ENCODE results near the gene CDCP2.

CDCP2 gene

DNA sequence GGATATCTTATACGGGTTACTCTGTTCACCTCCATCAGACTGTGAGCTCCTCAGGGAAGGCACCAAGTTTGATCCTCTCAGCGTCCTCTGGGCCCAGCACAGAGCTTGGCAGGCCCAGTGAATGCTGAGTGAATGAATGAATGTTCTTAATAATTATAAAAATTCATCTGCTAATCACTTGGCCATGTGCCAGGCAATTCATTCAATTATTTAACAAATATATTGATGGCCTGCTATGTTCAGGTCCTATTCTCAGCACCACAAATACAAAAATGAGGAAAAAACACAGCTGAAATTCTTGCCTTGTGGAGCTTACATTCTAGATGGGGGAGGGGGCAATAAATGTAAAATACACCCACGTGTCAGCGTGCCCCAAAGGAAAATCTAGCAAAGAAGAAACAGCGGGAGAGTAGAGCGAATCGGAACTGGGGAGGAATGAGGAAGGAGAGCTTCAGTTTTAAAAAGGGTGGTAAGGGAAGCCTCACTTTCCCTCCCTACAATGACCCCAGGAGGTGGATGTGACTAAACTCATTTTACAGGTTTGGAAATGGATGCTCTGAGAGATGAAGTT, 15.8 kb downstream of the CDCP2 start:
- no peak for DNase-seq (ENCODE audit: low read depth)

GRCh38 chr1:54136269-54136896, 16.4 kb downstream of the CDCP2 start:
- no peak for DNase-seq (ENCODE audit: low read depth)

GRCh38 chr1:54135436-54136120, 17.2 kb downstream of the CDCP2 start:
- no peak for DNase-seq (ENCODE audit: low read depth)

GRCh38 chr1:54134295-54134694, 18.5 kb downstream of the CDCP2 start:
- DNase-seq (ENCODE audit: low read depth), result no peak

DNA sequence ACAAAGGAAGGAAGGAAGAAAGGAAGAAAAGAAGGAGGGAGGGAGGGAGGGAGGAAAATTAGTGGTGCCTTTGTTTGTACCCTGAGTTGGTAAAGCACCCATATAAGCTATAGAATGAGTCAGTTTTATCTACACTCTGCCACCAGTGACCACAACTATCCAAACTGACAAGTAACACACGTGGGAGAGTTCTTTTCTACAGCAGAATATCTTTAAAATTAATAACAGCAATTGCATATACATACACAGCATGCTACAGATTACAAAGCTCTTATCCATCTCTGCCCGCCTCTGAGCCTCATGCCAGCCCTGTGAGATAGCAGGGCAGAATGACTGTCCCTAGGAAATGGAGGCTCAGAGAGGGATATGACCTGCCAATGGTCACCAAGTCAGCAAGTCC, 20.3 kb downstream of the CDCP2 start:
- DNase-seq (ENCODE audit: low read depth), result no peak

DNA sequence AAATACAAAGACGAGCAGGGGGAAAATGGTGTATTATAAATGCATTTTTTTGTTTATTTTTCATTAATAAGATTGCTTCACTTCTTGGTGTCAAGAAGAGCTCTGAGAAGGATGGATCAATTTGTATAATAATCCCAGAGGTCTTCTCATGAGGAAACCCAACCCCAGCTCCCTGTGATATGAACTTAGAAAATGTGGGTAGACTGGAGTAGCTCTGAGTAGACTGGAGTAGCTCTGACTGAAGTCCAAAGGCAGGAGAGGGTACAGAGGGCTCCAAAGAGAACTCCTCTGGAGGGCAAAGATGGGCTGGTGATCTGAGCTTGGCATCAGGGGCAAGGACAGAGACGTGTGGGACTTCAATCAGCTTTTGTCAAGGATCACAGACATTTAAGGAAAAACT, 21.4 kb downstream of the CDCP2 start:
- no peak for DNase-seq (ENCODE audit: low read depth)

GRCh38 chr1:54129858-54130257, 22.9 kb downstream of the CDCP2 start:
- DNase-seq (ENCODE audit: low read depth), result no peak

DNA sequence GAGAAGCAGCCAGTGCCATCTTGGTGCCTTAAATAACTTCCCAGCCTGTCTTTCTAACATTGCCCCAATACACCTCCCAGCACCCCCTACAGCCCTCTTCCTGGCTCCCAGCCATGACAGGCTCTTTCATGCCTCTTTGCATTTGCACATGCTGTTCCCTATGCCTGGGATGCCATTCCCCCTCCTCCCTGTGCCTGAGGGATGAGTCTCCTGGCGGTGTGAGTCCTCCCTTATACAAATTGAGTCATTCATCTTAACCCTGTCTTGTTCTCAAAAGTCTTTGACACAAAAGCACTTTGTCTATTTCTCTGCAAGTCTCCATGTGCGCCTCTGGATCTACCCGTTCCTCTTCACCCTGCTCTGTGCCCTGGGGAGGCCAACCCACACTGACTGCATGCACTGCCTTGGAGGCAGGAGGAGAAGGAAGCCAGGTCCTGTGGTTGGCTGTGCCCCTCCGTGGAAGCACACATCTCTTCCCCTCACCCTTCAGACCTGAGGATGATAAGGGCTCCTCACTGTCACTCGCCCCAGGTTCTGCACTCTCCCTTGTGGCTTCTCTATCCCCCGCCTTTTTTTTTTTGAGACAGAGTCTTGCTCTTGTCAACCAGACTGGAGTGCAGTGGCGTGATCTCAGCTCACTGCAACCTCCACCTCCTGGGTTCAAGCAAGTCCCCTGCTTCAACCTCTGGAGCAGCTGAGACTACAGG, 25.1 kb downstream of the CDCP2 start:
- no peak for DNase-seq (ENCODE audit: low read depth)

- no peak for DNase-seq (ENCODE audit: low read depth)
Observed at GRCh38 chr1:54126271-54126815, 26.5 kb downstream of the CDCP2 start.

GRCh38 chr1:54125386-54126070, 27.3 kb downstream of the CDCP2 start:
- no peak for DNase-seq (ENCODE audit: low read depth)

GRCh38 chr1:54124906-54125305, 27.9 kb downstream of the CDCP2 start:
- no peak for DNase-seq (ENCODE audit: low read depth)

DNA sequence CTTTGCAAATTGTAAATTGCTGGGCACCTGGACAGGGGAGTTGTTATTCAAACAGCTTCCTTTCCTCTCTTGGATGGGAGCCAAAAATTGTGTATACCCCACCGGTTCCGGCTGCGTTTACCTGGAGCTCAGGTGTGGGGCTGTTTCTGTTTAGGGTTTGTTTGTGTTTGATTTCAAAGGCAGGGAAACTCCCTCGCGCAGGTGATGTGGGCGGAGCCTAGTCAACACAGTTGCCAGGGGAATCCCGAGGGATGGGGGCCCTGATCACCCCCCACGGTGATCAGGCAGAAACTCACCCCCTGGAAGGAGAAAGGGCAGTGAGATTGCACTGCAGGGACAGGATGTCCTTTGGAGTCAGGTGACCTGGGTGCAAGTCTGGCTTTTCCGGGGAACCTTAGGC, 28.3 kb downstream of the CDCP2 start:
- no peak for DNase-seq (ENCODE audit: low read depth)

DNA sequence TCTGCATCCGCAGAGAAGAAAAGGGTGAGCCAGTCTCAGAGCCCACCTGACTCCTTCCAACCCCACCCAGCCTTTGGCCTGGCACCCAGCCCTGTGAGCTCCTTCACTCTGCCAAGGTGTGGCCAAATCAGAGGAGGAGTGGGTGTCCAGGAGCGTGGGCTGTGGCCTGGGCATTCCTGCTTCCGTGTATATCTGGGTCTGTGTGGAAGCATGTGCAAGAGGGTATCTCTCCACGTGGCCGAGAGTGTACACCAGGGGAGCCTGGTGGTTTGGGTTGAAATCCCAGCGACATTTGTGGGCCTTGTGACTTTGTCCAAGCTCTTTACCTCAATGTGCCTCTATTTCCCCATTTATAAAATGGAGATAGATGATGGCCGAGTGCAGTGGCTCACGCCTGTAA, 29.8 kb downstream of the CDCP2 start:
- no peak for DNase-seq (ENCODE audit: low read depth)

- no peak for DNase-seq (ENCODE audit: low read depth)
Observed at GRCh38 chr1:54122135-54122751, 30.6 kb downstream of the CDCP2 start.

DNA sequence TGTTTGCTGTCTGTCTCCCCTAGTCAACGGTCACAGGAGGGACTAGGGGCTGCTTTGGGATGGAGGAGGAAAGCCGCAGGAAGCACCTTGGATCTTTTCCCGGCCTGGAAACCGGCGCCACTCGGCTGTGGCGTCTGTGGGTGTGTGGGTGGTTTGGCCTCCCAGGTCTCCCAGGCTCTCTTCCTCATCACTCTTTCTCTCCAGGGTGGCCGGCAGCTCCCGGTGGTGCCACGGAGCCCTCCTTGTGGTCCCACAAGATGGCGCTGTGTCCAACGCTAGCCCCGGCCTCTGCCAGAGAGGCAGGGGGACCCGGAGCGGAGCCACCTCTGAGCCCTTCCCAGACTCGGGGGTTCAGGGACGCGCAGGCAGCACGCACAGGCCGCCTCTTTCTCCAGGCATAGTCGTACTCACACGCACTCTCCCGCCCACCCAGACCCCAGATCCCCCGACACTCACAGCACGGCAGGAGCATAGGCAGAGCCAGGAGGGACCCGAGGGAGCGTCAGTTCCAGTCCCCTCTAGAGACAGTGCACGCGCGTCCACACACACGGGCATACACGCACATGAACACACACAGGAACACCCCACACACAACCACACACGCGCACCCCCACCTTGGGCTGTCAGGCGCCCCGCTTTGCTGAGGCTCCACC, 31.2 kb downstream of the CDCP2 start:
- DNase-seq (ENCODE audit: low read depth), result no peak

DNA sequence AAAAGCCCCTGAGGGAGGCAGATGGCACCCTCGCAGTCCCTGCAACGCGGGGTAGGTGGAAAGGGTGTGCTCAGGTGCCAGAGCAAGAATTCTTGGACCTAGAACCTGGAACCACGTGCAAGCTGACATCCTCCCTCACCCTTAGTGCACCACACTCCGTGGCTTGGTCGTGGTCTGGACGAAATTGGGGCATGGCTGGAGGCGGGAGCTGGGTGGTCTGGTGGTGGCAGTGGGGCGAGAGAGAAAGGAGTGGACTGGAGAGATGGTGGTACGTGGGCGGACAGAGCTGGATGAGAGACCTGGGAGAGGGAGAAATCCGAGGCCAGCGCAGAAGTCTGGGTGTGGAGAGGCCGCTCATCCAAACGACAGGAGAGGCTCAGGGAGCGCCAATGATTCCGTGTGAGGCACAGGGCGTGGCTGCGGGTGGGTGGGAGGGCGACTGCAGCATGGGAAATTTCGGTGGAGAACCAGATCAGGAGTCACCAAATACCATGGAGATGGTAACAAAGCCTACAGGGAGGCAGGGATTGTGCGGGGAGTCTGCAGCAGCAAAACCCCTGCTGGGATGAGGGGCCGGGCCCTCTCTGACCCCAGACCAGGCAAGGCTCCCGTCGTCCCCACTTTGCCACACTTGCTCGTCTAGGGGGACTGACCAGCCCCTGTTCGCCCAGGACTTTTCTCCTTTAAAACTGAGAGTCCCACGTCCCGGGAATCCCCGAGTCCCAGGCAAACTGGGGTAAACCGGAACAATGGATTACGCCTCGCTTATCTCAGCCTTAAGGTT, 31.9 kb downstream of the CDCP2 start:
- no peak for DNase-seq (ENCODE audit: low read depth)

DNA sequence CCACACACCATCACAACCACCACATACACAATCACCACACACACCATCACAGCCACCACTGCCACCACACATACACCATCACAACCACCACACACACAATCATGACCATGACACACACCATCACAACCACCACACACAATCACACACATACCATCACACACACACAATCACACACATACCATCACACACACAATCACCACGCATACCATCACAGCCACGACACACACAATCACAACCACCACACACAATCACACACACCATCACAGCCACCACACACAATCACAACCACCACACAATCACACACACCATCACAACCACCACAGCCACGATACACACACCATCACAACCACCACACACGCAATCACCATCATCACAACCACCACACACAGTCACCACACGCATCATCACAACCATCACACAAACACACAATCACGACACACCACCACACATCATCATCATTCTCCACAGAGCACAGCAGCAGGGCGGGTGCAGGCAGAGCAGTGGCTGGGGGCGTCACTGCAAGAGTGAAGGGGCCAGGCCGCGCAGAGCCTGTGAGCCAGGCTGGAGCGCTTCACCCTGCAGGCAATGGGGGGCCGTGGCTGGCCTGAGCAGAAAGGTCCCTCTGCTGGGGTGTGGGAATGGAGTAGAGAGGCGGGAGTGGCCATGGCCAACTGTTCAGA, 32.6 kb downstream of the CDCP2 start:
- DNase-seq (ENCODE audit: low read depth), result no peak

- no peak for DNase-seq (ENCODE audit: low read depth)
Observed at GRCh38 chr1:54118704-54119103, 34.1 kb downstream of the CDCP2 start.

DNA sequence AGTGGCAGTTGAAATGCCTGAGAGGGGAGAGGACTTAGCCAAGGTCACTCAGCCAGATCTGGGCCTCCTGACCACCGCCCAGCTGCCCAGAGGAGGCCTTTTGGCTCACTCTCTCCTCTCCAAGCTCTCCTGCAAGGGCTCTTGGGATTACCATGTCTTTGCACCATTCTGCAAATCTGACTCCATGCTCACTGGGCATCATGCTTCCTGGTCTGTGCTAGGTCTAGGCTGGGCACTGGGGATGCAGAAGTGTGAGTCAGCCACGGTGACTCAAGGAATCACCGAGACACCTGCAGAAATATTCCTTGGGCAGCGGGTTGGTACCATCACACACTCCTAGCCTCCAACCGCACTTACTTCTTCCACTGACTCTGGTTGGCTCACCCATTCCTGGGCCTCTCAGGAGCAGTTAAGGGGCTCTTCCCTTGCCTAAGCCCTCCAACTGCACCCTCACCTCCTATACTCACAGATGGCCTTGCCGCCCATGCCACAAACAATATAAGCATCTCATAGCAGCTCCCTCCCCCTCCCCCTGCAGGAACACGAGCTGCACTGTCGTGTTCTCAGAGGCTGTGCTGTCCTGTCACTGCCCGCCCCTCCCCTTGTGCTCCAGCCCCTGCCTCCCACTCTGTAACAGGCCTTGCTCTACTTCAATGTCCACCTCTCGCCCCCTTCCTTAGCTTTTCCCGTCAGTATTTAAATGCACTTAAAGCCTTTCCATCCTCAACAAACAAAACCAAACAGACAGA, 34.8 kb downstream of the CDCP2 start:
- no peak for DNase-seq (ENCODE audit: low read depth)

Measured in T-helper 22 cell (primary cell).